ENCODE results near the gene PMM2. TPM values are rescaled to one million over a fixed set of nuclear protein-coding genes. Genes with fewer than 3 reads are reported as not detected.

Gene PMM2
- total RNA-seq, 1 donor from 2014 or later: 26.5 TPM

- H3K27ac Mint-ChIP-seq: peak overlapping the region; percentile 15
- TF ChIP-seq CTCF (IDR thresholded peaks at IDR 0.05; ENCODE audit: unreplicated experiment): no peak
- peaks cover 2% of the 10 kb centered on the region for H3K4me1 Mint-ChIP-seq (ENCODE audit: low read depth)
- H3K4me3 Mint-ChIP-seq (ENCODE audit: low read depth): no peak overlapping the region
- no peaks in the 10 kb centered on the region for H3K9me3 Mint-ChIP-seq (ENCODE audit: low read depth)
- DNase-seq (ENCODE audit: low spot score, unreplicated experiment): no peak
- peaks cover 21% of the 10 kb centered on the region for H3K36me3 Mint-ChIP-seq (ENCODE audit: insufficient read depth)
- H3K27me3 Mint-ChIP-seq: no peaks in the 10 kb centered on the region
Observed at GRCh38 chr16:8853150-8853549, 55.5 kb downstream of the PMM2 start.

- H3K4me1 Mint-ChIP-seq (ENCODE audit: low read depth): peaks cover 2% of the 10 kb centered on the region
- no peak overlapping the region for H3K27ac Mint-ChIP-seq
- TF ChIP-seq CTCF (IDR thresholded peaks at IDR 0.05; ENCODE audit: unreplicated experiment): no peak
- DNase-seq (ENCODE audit: low spot score, unreplicated experiment): no peak
- H3K27me3 Mint-ChIP-seq: no peaks in the 10 kb centered on the region
- peaks cover 21% of the 10 kb centered on the region for H3K36me3 Mint-ChIP-seq (ENCODE audit: insufficient read depth)
- no peaks in the 10 kb centered on the region for H3K9me3 Mint-ChIP-seq (ENCODE audit: low read depth)
- H3K4me3 Mint-ChIP-seq (ENCODE audit: low read depth): no peak overlapping the region
Observed at GRCh38 chr16:8853611-8854010, 56.0 kb downstream of the PMM2 start.

DNA sequence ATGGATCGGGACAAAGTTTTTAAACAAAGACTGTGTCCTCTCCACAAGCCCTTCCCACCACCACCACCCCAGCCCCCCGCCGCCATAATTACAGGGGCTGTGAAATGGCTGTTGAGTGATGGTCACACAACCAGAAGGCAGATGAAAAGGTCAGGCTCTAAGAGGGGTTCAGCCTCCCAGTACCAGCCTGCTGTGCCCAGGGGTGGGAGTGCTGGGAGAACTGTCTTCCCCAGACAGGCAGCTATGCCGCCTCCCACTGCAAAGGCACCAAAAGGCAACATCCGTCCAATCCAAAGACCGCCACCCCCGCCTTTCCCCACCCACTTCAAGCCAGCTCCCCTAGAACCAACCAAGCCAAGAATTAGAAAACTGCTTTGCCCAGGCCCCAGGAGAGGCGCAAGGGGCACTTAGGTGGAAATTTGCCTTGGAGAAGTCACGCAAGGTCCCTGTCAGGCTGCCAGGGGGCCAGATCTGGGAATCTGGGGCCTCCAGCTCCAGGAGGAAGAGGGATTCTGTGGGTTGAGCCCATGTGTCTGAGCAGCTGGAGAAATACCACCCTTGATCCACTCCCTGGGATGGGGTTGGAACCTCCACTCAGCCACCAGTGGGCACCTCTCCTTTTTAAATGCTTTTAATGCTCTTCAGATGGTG is 56.8 kb downstream of the PMM2 start:
- Mint-ChIP-seq H3K27ac (no peak overlapping the region), H3K9me3 (ENCODE audit: low read depth) (no peaks in the 10 kb centered on the region), H3K4me3 (ENCODE audit: low read depth) (no peak overlapping the region), H3K36me3 (ENCODE audit: insufficient read depth) (peaks cover 19% of the 10 kb centered on the region), H3K4me1 (ENCODE audit: low read depth) (no peaks in the 10 kb centered on the region), H3K27me3 (no peaks in the 10 kb centered on the region)
- no peak for TF ChIP-seq CTCF (IDR thresholded peaks at IDR 0.05; ENCODE audit: unreplicated experiment)
- DNase-seq (ENCODE audit: low spot score, unreplicated experiment): no peak

DNA sequence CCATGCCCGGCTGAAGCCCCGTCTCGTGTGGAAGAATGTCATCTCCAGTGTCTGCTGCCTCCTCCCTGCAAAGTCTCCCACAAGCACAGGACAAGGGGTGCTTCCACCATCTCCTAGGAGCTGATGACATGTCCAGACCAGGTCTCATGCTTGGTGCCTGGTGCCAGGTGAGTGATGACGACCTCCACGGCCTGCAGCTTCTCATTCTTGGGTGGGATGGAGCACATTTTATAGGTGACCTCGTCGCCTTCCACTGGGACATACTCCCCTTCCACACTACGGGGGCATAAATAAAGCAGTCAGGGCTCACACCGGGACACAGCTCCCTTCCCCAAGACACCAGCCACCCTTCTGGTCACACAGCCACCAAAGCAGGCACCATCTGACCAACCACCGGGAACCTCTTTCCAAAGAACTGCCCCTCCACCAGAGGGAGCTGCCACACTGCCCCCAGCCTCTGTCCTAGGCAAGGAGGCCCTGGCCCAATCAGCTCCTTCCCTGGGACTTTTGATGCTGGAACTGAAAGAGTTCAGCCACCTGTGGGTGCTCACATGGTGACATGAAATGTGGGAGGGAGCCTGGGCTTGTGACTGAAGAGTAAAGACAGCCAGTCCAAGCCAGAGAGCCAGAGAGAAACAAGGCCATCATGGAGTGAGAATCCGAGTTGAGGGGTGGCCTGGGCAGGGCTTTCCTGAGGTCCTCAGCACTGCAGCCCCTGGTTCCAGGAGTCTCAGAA is 57.6 kb downstream of the PMM2 start:
- Mint-ChIP-seq H3K36me3 (ENCODE audit: insufficient read depth) (peaks cover 20% of the 10 kb centered on the region), H3K4me1 (ENCODE audit: low read depth) (no peaks in the 10 kb centered on the region), H3K27ac (peak overlapping the region; percentile 33), H3K27me3 (no peaks in the 10 kb centered on the region), H3K9me3 (ENCODE audit: low read depth) (no peaks in the 10 kb centered on the region), H3K4me3 (ENCODE audit: low read depth) (no peak overlapping the region)
- TF ChIP-seq CTCF (IDR thresholded peaks at IDR 0.05; ENCODE audit: unreplicated experiment): no peak
- DNase-seq (ENCODE audit: low spot score, unreplicated experiment): no peak

- H3K4me1 Mint-ChIP-seq (ENCODE audit: low read depth): peaks cover 2% of the 10 kb centered on the region
- no peaks in the 10 kb centered on the region for H3K9me3 Mint-ChIP-seq (ENCODE audit: low read depth)
- no peak overlapping the region for H3K4me3 Mint-ChIP-seq (ENCODE audit: low read depth)
- no peak for DNase-seq (ENCODE audit: low spot score, unreplicated experiment)
- H3K27ac Mint-ChIP-seq: no peak overlapping the region
- peaks cover 17% of the 10 kb centered on the region for H3K36me3 Mint-ChIP-seq (ENCODE audit: insufficient read depth)
- H3K27me3 Mint-ChIP-seq: no peaks in the 10 kb centered on the region
- no peak for TF ChIP-seq CTCF (IDR thresholded peaks at IDR 0.05; ENCODE audit: unreplicated experiment)
Observed at GRCh38 chr16:8855972-8856371, 58.3 kb downstream of the PMM2 start.
